ENCODE measurements around the gene SIAE.

Gene SIAE

GRCh38 chr11:124673333-124674167 lies at the start of gene SIAE, which contains the start of gene SPA17:
Gene SIAE (minus strand): TSS chr11:124673739. CDS start chr11:124673708, 31 bp downstream.
Gene SPA17 (plus strand): TSS chr11:124673904. CDS start chr11:124675265, 1,361 bp downstream.
- peak; percentile 85 for DNase-seq

GRCh38 chr11:124722176-124722575 lies 48.6 kb upstream of the SIAE start:
- no peak for DNase-seq

- DNase-seq, result no peak
Observed at GRCh38 chr11:124719534-124719933, 46.0 kb upstream of the SIAE start.

GRCh38 chr11:124718801-124719200 lies 45.3 kb upstream of the SIAE start:
- DNase-seq, result no peak

GRCh38 chr11:124717786-124718651 lies 44.5 kb upstream of the SIAE start:
- no peak for DNase-seq

- no peak for DNase-seq
Observed at GRCh38 chr11:124717421-124717785, 43.9 kb upstream of the SIAE start.

- DNase-seq, result no peak
Observed at GRCh38 chr11:124716591-124716990, 43.1 kb upstream of the SIAE start.

GRCh38 chr11:124712392-124712791 lies 38.9 kb upstream of the SIAE start:
- no peak for DNase-seq

GRCh38 chr11:124707829-124708228 lies 34.3 kb upstream of the SIAE start:
- no peak for DNase-seq

GRCh38 chr11:124700028-124700427 lies 26.5 kb upstream of the SIAE start:
- DNase-seq, result no peak

- no peak for DNase-seq
Observed at GRCh38 chr11:124699547-124699946, 26.0 kb upstream of the SIAE start.

GRCh38 chr11:124693142-124693541 lies 19.6 kb upstream of the SIAE start:
- no peak for DNase-seq

- DNase-seq, result no peak
Observed at GRCh38 chr11:124682443-124682842, 8.9 kb upstream of the SIAE start.

GRCh38 chr11:124681421-124681820 lies 7.9 kb upstream of the SIAE start:
- no peak for DNase-seq

GRCh38 chr11:124678416-124678815 lies 4.9 kb upstream of the SIAE start:
- no peak for DNase-seq

GRCh38 chr11:124676386-124676785 lies 2.8 kb upstream of the SIAE start:
- no peak for DNase-seq

- DNase-seq, result no peak
Observed at GRCh38 chr11:124674571-124674970, 1.0 kb upstream of the SIAE start.

- no peak for DNase-seq
Observed at GRCh38 chr11:124674168-124674517, 604 bp upstream of the SIAE start.

GRCh38 chr11:124672536-124673215 lies 863 bp downstream of the SIAE start:
- DNase-seq, result no peak

GRCh38 chr11:124670732-124671131 lies 2.8 kb downstream of the SIAE start:
- peak; percentile 31 for DNase-seq

GRCh38 chr11:124669193-124669592 lies 4.3 kb downstream of the SIAE start:
- DNase-seq, result peak; percentile 25

GRCh38 chr11:124667601-124668000 lies 5.9 kb downstream of the SIAE start:
- DNase-seq, result no peak

GRCh38 chr11:124663861-124664260 lies 9.7 kb downstream of the SIAE start:
- DNase-seq, result no peak
